B cell (primary cell): ENCODE measurements around the gene RNF130.

Source experiments
- EZH2 ChIP-seq: IDR thresholded peaks from 2 replicates; pipeline ENCODE4 v1.6.1; 2012; ENCODE audit warnings: borderline replicate concordance, low read depth, mild to moderate bottlenecking, moderate library complexity, low read length; ENCODE audit not compliant: insufficient read depth, poor library complexity, severe bottlenecking
- TF ChIP-seq, protein P1 (sequence below): fragments of 200-600 bp; IDR thresholded peaks from one replicate; pipeline ENCODE4 v1.8.0; 2022; ENCODE audit warnings: antibody characterized with exemption, mild to moderate bottlenecking

DNA sequence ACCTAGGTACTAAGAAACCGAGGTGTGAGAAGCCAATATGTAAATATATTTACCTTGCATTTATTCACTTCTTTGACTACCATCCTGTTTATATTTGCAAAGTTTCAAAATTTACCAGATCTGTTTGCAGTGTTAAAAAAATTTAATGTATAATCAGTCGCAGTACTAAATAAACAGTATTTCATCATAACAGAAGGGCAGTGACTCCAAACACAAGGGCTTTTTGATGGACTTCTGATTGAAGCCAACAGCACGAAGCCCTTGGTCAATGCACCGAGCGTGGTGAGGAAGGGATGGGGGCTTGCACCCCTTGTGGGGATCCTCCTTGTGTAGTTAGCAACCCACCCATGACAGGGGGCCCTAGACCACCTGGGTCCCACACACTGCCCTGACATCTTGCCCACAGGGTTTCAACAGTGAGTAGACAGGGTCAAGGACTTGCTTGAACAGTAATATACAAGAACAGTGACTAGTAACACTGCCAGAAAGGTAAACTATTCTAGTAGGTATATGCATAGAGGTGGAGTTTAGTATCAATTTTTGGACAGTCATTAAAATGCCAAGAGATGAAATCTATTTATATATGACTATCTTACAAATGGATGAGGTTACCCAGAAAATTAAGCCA lies 111.2 kb downstream of the RNF130 start:
- TF ChIP-seq, protein P1, sequence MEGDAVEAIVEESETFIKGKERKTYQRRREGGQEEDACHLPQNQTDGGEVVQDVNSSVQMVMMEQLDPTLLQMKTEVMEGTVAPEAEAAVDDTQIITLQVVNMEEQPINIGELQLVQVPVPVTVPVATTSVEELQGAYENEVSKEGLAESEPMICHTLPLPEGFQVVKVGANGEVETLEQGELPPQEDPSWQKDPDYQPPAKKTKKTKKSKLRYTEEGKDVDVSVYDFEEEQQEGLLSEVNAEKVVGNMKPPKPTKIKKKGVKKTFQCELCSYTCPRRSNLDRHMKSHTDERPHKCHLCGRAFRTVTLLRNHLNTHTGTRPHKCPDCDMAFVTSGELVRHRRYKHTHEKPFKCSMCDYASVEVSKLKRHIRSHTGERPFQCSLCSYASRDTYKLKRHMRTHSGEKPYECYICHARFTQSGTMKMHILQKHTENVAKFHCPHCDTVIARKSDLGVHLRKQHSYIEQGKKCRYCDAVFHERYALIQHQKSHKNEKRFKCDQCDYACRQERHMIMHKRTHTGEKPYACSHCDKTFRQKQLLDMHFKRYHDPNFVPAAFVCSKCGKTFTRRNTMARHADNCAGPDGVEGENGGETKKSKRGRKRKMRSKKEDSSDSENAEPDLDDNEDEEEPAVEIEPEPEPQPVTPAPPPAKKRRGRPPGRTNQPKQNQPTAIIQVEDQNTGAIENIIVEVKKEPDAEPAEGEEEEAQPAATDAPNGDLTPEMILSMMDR: no peak
- TF ChIP-seq EZH2: no peak
